Caco-2 (cell line): ENCODE data around the gene DDX3X. TPM values are rescaled to one million over a fixed set of nuclear protein-coding genes. Genes with fewer than 3 reads are reported as not detected.

Source experiments
- BruUV-seq: library from RNA; stranded (reverse); fragments of 400-500 nt; replicated peaks from 2 replicates; lab custom pipeline; 2021; lab: Mats Ljungman, UMichigan
- CTCF ChIA-PET: fragments of 300-600 bp; sonication (Branson Sonifier 250); formaldehyde crosslinking; loops from one replicate; lab custom pipeline; 2022; ENCODE audit warnings: antibody characterized with exemption; lab: Charles Lee
- POLR2A ChIA-PET: fragments of 300-600 bp; sonication (Branson Sonifier 250); formaldehyde crosslinking; loops from one replicate; lab custom pipeline; 2022; ENCODE audit warnings: antibody characterized with exemption; lab: Charles Lee
- DNase-seq, 2 experiments: peaks; one replicate each; pipeline versions ENCODE4 v3.0.0 to v3.0.0-alpha.2; 2020 to 2022
- H3K27me3 ChIP-seq: replicated peaks from 2 replicates; pipeline ENCODE4 v1.6.0; 2011; ENCODE audit warnings: low read length; ENCODE audit not compliant: control insufficient read depth, insufficient read depth
- H3K36me3 ChIP-seq: 2 replicates; pipeline ENCODE4 v1.5.1; 2011; ENCODE audit warnings: low read length; ENCODE audit not compliant: control insufficient read depth, insufficient read depth
- H3K4me1 ChIP-seq: fragments of 250-450 bp; sonication (Bioruptor Pico); 2 replicates; pipeline ENCODE4 v1.5.1; 2020; ENCODE audit warnings: mild to moderate bottlenecking
- H3K4me3 ChIP-seq: 2 replicates; pipeline ENCODE4 v1.5.1; 2011; ENCODE audit warnings: low read depth, mild to moderate bottlenecking, control low read depth, low read length
- H3K9me3 ChIP-seq: fragments of 250-450 bp; sonication (Bioruptor Pico); 2 replicates; pipeline ENCODE4 v1.5.1; 2020; ENCODE audit warnings: mild to moderate bottlenecking, moderate library complexity
- H3K27ac Mint-ChIP-seq: one replicate; pipeline ENCODE4 v1.8.0; 2022; ENCODE audit warnings: mixed read lengths; ENCODE audit not compliant: unreplicated experiment
- H3K27me3 Mint-ChIP-seq: one replicate; pipeline ENCODE4 v1.8.0; 2022; ENCODE audit warnings: mixed read lengths; ENCODE audit not compliant: insufficient read depth, unreplicated experiment
- H3K36me3 Mint-ChIP-seq: one replicate; pipeline ENCODE4 v1.8.0; 2022; ENCODE audit warnings: mild to moderate bottlenecking, mixed read lengths; ENCODE audit not compliant: insufficient read depth, unreplicated experiment
- H3K4me1 Mint-ChIP-seq: one replicate; pipeline ENCODE4 v1.8.0; 2022; ENCODE audit warnings: low read depth, mixed read lengths; ENCODE audit not compliant: unreplicated experiment
- H3K4me3 Mint-ChIP-seq: one replicate; pipeline ENCODE4 v1.8.0; 2022; ENCODE audit warnings: mild to moderate bottlenecking, moderate library complexity, mixed read lengths; ENCODE audit not compliant: unreplicated experiment
- H3K9me3 Mint-ChIP-seq: one replicate; pipeline ENCODE4 v1.8.0; 2022; ENCODE audit warnings: mixed read lengths; ENCODE audit not compliant: unreplicated experiment
- CTCF ChIP-seq, 2 experiments: fragments of 200-600 bp in 1 of 2; IDR thresholded peaks; 1 replicate in 1 of 2; 2 replicates in 1 of 2; pipeline versions ENCODE4 v1.5.1 to v1.8.0; 2011 to 2022; ENCODE audit warnings: antibody characterized with exemption in 1 of 2, control low read depth in 1 of 2, inconsistent platforms in 1 of 2, low read depth in 1 of 2, low read length in 1 of 2, mild to moderate bottlenecking in 1 of 2, moderate library complexity in 1 of 2; ENCODE audit not compliant: insufficient read depth in 1 of 2, severe bottlenecking in 1 of 2, unreplicated experiment in 1 of 2
- intact Hi-C: fragments of 100-400 bp; cut with micrococcal nuclease; formaldehyde crosslinking; loops from one replicate; pipeline ENCODE4 v1.10.0; 2022; ENCODE audit not compliant: unreplicated experiment
- total RNA-seq: library from RNA; stranded (reverse); gene quantifications from 2 replicates; pipeline ENCODE4 v1.2.3, GENCODE V29; 2022

Gene DDX3X
- total RNA-seq, 1 experiment from 2014 or later: 302 TPM

GRCh38 chrX:41303013-41303412 lies 30.9 kb upstream of the DDX3X start:
- Histone ChIP-seq H3K9me3 (no peaks in the 10 kb centered on the region), H3K27me3 (no peaks in the 10 kb centered on the region), H3K36me3 (no peaks in the 10 kb centered on the region), H3K4me1 (no peaks in the 10 kb centered on the region; the same call in 1 of the 2 replicates), H3K4me3 (no peak overlapping the region)
- Mint-ChIP-seq H3K9me3 (no peaks in the 10 kb centered on the region), H3K27me3 (no peaks in the 10 kb centered on the region), H3K4me1 (peaks cover 16% of the 10 kb centered on the region), H3K27ac (peak overlapping the region; percentile 38), H3K4me3 (no peak overlapping the region), H3K36me3 (no peaks in the 10 kb centered on the region)
- ChIA-PET CTCF (interaction anchor here (0.6 kb wide), 1 partner anchor 122 kb away, joined by 4 read pairs; no protein-coding TSS in a partner anchor), POLR2A (no interaction called here)
- no peak for DNase-seq
- intact Hi-C loops: no loop called here
- no peak for TF ChIP-seq CTCF (IDR thresholded peaks at IDR 0.05; ENCODE audit: insufficient read depth in 1 of 2, low read depth in 1 of 2, low read length in 1 of 2, severe bottlenecking in 1 of 2, unreplicated experiment in 1 of 2)
- no TSS peak for BruUV-seq

GRCh38 chrX:41304178-41304577 lies 29.8 kb upstream of the DDX3X start:
- H3K36me3 Mint-ChIP-seq: no peaks in the 10 kb centered on the region
- DNase-seq: no peak
- ChIA-PET CTCF (no interaction called here), POLR2A (interaction anchor here (0.7 kb wide), 1 partner anchor 79 kb away, joined by 5 read pairs; no protein-coding TSS in a partner anchor)
- Histone ChIP-seq H3K4me3 (no peak overlapping the region), H3K36me3 (no peaks in the 10 kb centered on the region), H3K27me3 (no peaks in the 10 kb centered on the region), H3K4me1 (no peaks in the 10 kb centered on the region; the same call in 1 of the 2 replicates), H3K9me3 (no peaks in the 10 kb centered on the region)
- no peaks in the 10 kb centered on the region for H3K9me3 Mint-ChIP-seq
- intact Hi-C loops: no loop called here
- no TSS peak for BruUV-seq
- H3K4me1 Mint-ChIP-seq: peaks cover 16% of the 10 kb centered on the region
- H3K4me3 Mint-ChIP-seq: no peak overlapping the region
- peak overlapping the region; percentile 38 for H3K27ac Mint-ChIP-seq
- no peak for TF ChIP-seq CTCF (IDR thresholded peaks at IDR 0.05; ENCODE audit: insufficient read depth in 1 of 2, low read depth in 1 of 2, low read length in 1 of 2, severe bottlenecking in 1 of 2, unreplicated experiment in 1 of 2)
- H3K27me3 Mint-ChIP-seq: no peaks in the 10 kb centered on the region

- Histone ChIP-seq H3K27me3 (no peaks in the 10 kb centered on the region), H3K4me1 (no peaks in the 10 kb centered on the region), H3K36me3 (no peaks in the 10 kb centered on the region), H3K9me3 (no peaks in the 10 kb centered on the region), H3K4me3 (no peak overlapping the region)
- H3K9me3 Mint-ChIP-seq: no peaks in the 10 kb centered on the region
- ChIA-PET CTCF (interaction anchor here (0.6 kb wide), 1 partner anchor 84 kb away, joined by 5 read pairs; no protein-coding TSS in a partner anchor), POLR2A (no interaction called here)
- no peak for TF ChIP-seq CTCF (IDR thresholded peaks at IDR 0.05; ENCODE audit: insufficient read depth in 1 of 2, low read depth in 1 of 2, low read length in 1 of 2, severe bottlenecking in 1 of 2, unreplicated experiment in 1 of 2)
- no peaks in the 10 kb centered on the region for H3K36me3 Mint-ChIP-seq
- H3K27me3 Mint-ChIP-seq: no peaks in the 10 kb centered on the region
- no peak overlapping the region for H3K27ac Mint-ChIP-seq
- no TSS peak for BruUV-seq
- no peak for DNase-seq
- intact Hi-C loops: no loop called here
- H3K4me1 Mint-ChIP-seq: no peaks in the 10 kb centered on the region
- no peak overlapping the region for H3K4me3 Mint-ChIP-seq
Observed at GRCh38 chrX:41308884-41309647, 24.9 kb upstream of the DDX3X start.
